HG02840 (cell line): ENCODE results near the gene RMP24.
"Not testable (repeated sequence)": the region's sequence is repeated elsewhere in the genome, so short reads cannot be mapped to it uniquely, and the experiment has no call there.

Source experiments
- ATAC-seq: cut with Tn5 transposase; IDR thresholded peaks from one replicate; pipeline ENCODE4 v1.9.1; 2021; ENCODE audit warnings: mild to moderate bottlenecking, moderate library complexity, moderate number of reproducible peaks; ENCODE audit not compliant: unreplicated experiment, low FRiP score

Gene RMP24

DNA sequence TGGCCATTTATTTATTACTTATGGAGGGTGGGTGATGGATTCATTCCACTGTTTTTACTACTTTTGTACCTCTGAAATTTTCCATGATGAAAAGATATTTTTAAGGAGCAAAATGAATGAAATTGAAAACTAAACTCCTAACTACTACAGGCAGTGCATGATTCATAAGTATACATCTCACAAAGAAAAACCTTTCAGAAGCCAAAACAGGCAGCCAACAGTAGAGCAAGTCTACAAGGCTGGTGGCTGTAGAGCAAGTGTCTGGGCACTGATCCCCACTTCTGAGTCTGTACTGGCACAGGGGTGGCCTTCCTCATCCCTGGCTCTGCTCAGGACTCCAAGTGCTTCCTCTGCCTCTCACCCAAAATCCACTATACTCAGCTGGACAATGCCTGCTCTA lies 8.2 kb upstream of the RMP24 start:
- ATAC-seq = no peak

DNA sequence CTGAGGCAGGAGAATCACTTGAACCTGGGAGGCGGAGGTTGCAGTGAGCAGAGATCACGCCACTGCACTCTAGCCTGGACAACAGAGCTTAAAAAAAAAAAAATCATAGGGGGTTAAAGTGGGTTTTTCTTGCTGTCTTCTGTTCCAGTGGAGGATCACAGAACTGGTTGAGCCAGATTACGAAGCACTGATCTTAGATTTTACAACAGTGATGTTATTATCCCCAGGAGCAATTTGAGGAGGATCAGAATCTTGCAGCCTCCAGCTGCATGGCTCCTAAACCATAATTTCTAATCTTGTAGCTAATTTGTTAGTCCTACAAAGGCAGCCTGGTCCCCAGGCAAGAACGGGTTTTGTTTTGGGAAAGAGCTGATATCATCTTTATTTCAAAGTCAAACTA lies 4.6 kb upstream of the RMP24 start:
- ATAC-seq = not testable (repeated sequence)

DNA sequence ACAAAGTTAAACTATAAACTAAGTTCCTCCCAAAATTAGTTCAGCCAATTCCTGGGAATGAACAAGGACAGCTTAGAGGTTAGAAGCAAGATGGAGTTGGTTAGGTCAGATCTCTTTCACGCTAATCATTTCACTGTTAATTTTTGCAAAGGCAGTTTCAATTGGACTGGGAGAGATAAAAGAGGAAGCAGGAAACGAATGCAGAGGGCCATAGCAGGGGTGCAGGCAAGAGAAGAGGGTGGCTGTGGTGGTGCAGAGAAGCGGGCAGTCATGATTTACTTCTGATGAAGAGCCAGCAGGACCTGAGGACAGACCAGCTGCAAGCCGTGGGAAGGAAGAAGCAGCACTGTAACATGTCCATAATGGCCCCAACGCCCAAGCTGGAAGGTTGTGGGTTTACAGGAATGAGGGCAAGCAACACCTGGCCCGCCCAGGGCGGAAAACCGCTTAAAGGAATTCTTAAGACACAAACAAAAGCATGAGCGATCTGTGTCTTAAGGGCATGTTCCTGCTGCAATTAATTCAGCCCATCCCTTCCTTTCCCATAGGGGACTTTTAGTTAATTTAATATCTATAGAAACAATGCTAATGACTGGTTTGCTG lies 4.1 kb upstream of the RMP24 start:
- no peak for ATAC-seq

DNA sequence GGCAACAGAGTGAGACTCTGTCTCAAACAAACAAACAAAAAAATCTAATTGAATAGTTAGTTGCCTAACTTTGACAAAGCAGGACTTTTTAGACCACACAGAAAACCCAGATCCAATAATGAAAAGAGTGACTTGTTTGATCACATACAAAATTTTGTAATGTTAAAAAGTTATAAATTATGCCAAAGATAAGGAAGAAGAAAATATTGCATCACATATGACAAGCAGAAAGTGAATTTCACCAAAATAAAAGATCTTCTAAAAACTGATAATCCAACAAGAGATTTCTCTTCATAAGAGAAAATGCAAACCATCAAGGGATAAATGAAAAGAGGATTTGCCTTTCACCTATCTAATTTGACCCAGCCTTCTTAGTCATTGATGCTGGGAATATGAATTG lies 2.8 kb upstream of the RMP24 start:
- ATAC-seq = no peak

DNA sequence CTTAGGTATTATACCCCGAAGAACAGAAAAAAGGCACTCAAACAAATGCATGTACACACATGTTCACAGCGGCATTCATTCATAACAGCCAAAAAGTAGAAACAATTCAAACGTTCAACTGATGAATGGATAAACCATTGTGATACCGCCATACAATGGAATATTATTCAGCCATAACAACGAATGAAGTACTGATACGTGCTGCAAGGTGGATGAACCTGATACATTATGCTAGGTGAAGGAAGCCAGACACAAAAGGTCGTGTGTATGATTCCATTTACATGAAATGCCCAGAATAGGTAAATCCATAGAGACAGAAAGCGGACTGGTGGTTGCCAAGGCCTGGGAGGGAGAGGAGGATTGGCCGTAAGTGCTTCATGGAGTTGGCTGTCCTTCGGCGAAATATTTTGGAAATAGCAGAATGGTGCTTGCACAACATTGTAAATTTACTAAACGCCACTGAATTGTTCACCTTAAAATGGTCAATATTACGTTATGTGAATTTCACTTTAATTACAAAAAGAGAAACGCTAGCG lies 750 bp upstream of the RMP24 start:
- ATAC-seq = peak; percentile 14

DNA sequence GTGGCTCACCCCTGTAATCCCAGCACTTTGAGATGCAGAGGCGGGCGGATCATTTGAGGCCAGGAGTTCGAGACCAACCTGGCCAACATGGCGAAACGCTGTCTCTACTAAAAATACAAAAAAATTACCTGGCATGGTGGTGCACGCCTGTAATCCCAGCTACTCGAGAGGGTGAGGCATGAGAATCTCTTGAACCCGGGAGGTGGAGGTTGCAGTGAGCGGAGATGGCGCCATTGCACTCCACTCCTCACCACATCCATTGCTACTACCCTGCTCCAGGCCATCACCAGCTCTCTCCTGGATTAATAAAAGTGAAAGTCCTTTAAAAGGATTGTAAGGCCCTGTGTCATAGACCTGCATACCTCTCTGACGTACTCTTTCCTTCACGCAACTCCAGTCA lies 1.2 kb downstream of the RMP24 start:
- no peak for ATAC-seq

DNA sequence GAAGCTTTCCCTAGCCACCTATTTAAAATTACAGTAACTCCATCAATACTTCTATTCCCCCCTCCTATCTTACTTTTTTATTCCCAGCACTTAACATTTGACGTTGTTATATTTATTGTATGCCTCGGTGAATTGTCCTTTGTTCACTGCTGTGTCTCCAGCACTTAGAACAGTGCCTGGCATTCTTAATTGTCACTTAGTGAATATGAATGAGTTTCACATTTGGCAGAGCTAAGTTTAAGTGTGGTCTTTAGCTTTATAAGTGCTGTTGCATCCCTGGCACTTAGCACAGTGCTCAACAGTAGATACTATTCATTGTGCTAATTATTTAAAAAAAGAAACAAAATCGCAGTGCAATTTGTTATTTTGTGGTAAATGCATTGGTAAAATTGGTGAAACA lies 1.7 kb downstream of the RMP24 start:
- no peak for ATAC-seq

DNA sequence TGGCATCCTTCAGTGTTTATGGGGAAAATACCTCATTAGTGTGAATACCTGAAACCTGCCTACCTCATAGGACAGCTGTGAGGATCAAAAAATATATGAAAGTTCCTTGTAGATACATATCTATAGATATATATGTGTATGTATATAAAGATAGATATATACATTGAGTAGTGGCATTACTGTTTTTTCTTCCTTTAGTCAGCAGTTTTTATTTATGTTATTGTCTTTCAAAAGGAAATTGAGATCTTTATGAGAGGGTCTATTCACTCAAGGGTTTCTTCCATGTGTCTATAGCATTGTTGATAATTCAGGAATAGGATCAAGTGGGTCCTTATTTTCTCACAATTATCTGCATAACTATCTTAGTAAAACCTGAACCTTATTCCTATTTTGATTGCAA lies 6.6 kb downstream of the RMP24 start:
- ATAC-seq = no peak

DNA sequence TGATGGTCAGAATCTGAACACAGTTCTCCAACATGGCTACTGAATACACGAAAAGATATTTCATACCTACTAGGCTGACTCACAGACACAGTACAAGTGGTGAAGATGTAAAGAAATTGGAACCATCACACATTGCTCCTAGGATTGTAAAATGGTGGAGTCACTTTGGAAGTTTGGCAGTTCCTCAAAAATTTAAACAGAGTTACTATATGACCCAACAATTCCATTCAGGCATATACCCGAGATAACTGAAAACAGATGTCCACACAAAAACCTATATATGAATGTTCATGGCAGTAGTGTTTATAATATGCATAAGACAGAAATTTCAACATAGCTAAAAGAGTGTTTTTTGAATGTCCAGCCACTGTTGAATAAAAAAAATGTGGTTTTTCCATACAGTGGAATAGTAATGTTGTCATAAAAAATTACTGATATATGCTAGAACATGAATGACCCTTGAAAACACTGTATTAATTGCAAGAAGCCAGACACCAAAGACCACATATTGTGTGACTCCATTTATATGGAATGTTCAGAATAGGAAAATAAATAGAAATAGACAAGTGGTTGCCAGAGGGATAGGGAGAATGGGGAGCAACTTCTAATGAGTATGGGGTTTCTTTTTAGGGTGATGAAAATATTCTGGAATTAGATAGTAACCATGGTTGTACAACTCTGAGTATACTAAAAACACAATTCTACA lies 10.1 kb downstream of the RMP24 start:
- no peak for ATAC-seq

DNA sequence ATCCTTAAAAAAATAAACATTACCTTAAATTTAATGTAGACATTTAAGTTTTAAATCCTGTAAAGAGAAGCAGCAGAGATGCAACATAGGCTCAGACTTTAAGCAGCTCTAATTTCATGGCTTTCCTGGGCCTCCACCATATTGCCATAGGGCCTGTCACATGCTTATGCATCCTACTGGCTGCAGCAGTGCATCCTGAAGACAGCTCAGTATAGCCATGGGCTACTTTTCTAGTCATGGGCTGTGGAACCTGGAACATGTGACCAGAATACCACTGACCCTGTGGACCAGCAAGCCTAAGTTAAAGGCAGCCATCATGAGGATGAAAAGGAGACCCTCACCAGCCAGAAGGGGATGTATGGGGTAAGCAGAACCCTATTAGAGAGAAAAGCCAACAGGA lies 10.7 kb downstream of the RMP24 start:
- ATAC-seq = no peak

DNA sequence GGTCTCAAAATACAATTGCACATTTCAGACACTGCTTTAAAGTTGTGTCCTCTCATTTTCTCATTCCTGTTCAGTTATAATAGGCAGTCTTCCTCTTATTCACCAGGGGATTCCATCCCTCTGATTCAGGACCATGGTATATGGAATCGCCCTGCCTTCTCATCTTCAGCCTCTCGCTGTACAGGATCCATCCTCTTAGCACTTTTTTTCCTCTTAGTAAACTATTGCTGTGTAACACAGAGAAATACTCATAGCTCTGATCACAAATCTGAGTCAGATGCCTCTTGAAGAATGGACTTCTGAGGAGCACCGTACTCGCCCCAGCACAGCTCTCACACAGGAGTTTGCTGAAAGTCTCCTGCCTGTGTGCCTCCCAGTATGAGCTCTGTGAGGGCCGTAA lies 11.3 kb downstream of the RMP24 start:
- ATAC-seq = no peak

DNA sequence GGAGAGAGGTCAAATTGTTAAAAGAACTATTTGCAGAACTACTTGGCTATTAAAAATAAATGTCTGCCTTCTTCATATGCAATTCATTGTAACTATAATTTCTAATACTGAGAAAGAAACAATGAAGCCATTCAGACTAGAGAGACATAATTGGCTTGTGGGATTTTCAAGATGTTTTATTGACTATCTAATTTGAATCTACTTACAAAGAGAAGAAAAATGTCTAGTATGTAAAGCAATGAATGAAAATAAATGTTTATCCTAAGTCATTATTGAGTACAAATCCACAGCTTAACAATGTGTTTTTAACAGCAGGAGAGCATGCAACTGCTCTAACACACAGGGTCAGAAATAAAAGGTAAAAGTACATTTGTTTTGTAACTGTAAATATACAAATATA lies 19.2 kb downstream of the RMP24 start:
- no peak for ATAC-seq

DNA sequence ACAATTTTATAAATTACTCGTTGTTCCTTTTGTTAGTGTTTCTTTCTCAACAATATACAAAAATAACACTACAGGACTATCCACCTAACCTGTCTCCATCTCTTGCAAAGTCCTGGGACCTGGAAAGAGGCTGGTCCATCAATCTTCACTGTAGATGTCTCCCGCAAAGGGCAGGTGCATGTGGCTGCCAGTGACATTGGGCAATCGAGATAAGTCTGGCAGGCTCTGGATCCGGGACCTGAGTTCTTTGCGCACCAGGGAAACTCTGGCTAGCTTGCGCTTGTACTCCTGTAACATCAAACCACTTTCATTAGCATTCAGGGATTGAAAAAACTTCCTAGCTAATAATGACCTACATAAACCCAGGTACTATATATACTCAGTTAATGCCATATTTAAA lies 20.5 kb downstream of the RMP24 start:
- ATAC-seq = no peak

DNA sequence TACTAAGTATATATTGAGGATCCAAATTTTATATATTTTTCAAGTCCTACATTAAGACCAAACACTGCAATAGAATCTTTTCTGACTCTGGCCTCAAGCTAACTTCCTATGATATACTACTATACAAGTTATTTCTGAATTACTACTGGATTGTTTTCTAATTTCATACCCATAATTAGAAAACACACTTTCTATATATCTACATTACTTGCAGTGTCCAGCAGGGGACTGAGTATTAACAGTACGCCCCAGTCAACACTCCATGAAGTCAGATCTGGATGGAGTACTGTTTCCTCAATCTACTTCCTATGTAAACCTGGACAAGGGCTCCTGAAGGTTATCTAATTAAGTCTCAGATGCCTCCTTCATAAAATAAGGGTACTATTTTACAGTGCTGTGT lies 26.5 kb downstream of the RMP24 start:
- no peak for ATAC-seq

DNA sequence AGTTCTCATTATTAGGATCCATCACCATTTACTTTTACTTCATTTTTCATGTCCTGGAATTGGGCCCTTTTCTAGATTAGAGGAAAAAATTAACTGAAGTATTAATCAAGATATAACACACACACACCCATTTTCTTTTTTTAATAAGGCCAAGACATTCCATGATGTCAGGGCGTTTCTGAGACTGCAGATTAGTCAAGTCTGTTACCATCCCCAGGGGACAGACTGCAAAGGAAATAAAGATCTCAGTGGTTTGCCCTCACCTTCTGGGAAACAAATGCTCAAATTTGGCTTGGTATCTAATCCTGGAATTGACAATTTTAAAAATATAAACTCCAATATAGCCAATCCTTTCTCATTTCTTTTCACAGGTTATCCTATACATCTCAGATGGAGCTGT lies 27.4 kb downstream of the RMP24 start:
- no peak for ATAC-seq

DNA sequence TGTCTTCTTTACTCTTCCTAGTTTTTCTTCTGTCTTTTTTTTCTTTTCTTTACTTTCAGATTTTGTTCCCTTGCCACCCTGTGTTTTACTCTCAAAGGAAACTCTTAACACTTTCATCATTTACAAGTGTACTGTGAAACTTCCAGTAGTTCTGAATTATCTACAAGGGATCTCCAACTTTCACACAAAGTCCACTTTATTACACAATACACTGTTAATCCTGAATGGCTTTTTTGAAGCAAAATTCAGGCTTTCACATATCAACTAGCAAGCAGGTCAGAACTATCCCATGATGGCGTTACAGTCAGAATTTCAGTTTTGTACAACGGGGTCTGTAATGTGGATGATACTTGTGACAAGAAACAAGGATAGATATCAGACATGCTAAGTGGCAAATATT lies 34.5 kb downstream of the RMP24 start:
- no peak for ATAC-seq

DNA sequence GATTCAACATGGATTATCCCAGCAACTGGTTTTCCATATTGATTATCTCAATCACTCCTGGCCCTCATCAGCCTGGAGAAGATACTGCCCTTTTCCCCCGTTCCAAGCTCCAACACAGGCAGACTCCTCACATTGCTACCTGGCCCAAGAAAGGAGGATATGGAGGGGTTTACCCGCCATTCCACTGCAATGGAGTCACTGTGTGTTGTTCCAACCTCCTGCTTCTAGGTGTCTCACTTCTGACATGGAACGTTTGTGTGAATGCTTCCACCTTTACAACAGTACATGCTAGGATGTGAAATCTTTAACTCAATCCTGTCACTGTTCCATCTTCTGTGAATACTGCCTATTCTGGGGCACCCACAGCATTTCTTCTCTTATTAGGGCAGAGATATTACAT lies 36.7 kb downstream of the RMP24 start:
- ATAC-seq = no peak

DNA sequence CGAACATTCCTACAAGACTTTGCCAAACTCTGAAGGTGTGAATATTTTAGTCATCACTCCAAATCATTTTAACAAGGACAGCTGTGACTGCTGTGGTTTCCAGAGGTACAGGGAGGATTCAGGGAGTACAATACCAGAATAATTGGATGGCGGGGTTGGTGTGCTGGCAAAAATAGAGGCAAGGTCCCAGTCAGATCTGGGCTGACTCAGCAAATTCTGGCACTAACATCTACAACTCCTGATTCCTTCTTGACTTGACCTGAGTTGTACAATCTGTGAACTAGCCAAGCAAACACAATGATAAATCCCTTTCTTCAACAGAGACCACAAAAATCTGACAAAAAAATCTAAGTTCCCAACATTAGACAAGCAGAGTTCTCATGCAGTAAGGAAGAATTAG lies 40.4 kb downstream of the RMP24 start:
- no peak for ATAC-seq

DNA sequence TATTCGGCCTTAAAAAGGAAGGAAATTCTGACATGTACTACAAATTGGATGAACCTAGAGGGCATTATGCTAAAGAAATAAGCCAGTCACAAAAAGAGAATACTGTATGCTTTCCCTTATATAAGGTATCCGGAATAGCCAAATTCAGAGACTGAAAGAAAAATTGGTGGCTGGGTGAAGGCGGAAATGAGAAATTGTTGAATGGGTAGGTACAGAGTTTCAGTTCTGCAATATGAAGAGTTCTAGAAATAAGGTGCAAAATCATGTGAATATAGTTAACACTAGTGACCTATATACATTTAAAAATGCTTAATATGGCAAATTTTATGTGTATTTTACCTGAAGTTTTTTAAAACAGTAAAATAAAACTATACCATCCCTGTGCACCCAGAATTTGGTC lies 43.1 kb downstream of the RMP24 start:
- peak; percentile 87 for ATAC-seq

DNA sequence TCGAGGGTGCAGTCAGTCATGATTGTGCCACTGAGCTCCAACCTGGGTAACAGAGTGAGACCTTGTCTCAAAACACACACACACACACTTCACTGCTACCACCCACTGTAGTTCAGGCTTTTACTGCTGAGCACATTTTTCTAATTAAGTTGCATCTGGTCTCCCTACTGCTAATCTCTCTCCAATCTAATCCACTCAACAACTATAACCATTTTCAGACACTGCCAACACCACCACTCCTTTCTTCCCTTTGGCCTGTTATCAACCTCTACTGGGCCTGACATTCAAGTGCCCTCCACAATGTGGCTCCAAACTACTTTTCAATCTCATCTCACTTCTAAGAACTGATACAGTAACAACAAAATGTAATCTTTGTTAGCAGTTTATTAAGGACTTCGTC lies 44.8 kb downstream of the RMP24 start:
- no peak for ATAC-seq

DNA sequence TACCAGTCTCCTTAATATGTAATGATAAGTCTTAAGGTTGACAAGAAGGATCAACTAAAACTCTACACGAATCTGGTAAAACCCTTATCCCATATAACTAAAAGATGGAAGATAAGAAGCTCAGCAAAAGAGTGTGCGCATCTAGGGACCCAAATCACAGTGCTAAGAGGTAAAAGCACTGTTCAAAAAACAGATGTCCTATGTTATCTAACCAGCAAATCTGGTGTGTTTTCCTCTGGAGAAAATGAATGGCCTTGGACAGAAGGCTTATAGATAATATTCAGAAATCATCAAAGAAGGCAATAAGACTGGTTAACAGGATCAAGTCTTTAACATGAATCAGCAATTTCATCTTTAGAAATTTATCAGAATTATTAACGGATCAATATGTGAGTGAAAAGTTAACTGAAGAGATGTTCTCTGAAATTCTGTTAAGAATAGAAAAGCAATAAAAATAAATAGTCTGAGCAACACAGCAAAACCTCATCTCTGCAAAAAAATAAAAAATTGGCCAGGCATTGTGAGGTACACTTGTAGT lies 47.8 kb downstream of the RMP24 start:
- ATAC-seq = no peak

DNA sequence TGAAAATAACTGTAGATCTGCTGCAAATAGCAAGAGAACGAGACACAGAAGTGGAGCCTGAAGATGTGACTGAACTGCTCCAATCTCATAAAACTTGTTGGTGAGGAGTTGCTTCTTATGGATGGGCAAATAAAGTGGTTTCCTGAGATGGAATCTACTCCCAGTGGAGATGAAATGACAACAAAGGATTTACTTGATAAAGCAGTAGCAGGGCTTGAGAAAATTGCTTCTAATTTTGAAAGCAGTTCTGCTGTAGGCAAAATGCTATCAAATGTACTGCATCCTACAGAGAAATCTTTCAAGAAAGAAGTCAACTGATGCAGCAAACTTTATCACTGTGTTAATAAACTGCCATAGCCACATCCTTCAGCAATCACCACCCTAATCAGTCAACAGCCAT lies 50.9 kb downstream of the RMP24 start:
- no peak for ATAC-seq
